Liver (tissue), 9 donors: ENCODE measurements around the gene PLCE1. TPM values are rescaled to one million over a fixed set of nuclear protein-coding genes. Genes with fewer than 3 reads are reported as not detected.

Source experiments
- DNase-seq: peaks from one replicate; pipeline ENCODE4 v3.0.0-alpha.2; 2017; ENCODE audit warnings: low spot score
- H3K27ac ChIP-seq, 2 donors: one replicate each; pipeline ENCODE4 v1.7.0; 2013; ENCODE audit warnings: inconsistent platforms in 2 of 2, low read length in 2 of 2, control low read depth in 1 of 2, low read depth in 1 of 2, mild to moderate bottlenecking in 1 of 2
- H3K27me3 ChIP-seq, 4 donors: one replicate each; pipeline versions ENCODE4 v1.6.1 to v1.7.0; 2013; ENCODE audit warnings: low read length in 3 of 4, inconsistent platforms in 1 of 4, mild to moderate bottlenecking in 1 of 4, moderate library complexity in 1 of 4; ENCODE audit not compliant: control insufficient read depth in 4 of 4, insufficient read depth in 4 of 4
- H3K36me3 ChIP-seq, 4 donors: one replicate each; pipeline versions ENCODE4 v1.6.1 to v1.7.0; 2013; ENCODE audit warnings: low read length in 3 of 4, mild to moderate bottlenecking in 3 of 4, low read depth in 1 of 4, moderate library complexity in 1 of 4; ENCODE audit not compliant: control insufficient read depth in 4 of 4, insufficient read depth in 3 of 4
- H3K4me1 ChIP-seq, 4 donors: one replicate each; pipeline versions ENCODE4 v1.6.1 to v1.7.0; 2013; ENCODE audit warnings: low read length in 3 of 4, mild to moderate bottlenecking in 3 of 4, moderate library complexity in 1 of 4; ENCODE audit not compliant: control insufficient read depth in 4 of 4, insufficient read depth in 4 of 4
- H3K4me3 ChIP-seq, 3 donors: one replicate each; pipeline versions ENCODE4 v1.6.1 to v1.7.0; 2013; ENCODE audit warnings: low read length in 3 of 3, control low read depth in 1 of 3, low read depth in 1 of 3, mild to moderate bottlenecking in 1 of 3
- H3K9ac ChIP-seq, 2 donors: one replicate each; pipeline ENCODE4 v1.7.0; 2013; ENCODE audit warnings: low read length in 2 of 2, mild to moderate bottlenecking in 2 of 2, moderate library complexity in 2 of 2, control low read depth in 1 of 2, low read depth in 1 of 2
- H3K9me3 ChIP-seq, 4 donors: one replicate each; pipeline versions ENCODE4 v1.6.1 to v1.7.0; 2013; ENCODE audit warnings: low read length in 3 of 4; ENCODE audit not compliant: control insufficient read depth in 4 of 4
- EGR1 ChIP-seq, 2 donors: IDR thresholded peaks; 2 replicates each; pipeline ENCODE4 v1.6.1; 2016 to 2018; ENCODE audit warnings: antibody characterized with exemption in 2 of 2, low read depth in 2 of 2
- FOXA1 ChIP-seq: IDR thresholded peaks from 2 replicates; pipeline ENCODE4 v1.6.1; 2016; ENCODE audit warnings: antibody characterized with exemption
- FOXA2 ChIP-seq: IDR thresholded peaks from 2 replicates; pipeline ENCODE4 v1.6.1; 2016; ENCODE audit warnings: antibody characterized with exemption
- HNF4A ChIP-seq, 2 donors: conservative IDR thresholded peaks; 2 replicates each; pipeline ENCODE4 v1.6.1; 2016; ENCODE audit warnings: antibody characterized with exemption in 2 of 2, mild to moderate bottlenecking in 2 of 2
- HNF4G ChIP-seq: IDR thresholded peaks from 2 replicates; pipeline ENCODE4 v1.6.1; 2016; ENCODE audit warnings: antibody characterized with exemption
- JUND ChIP-seq, 2 donors: IDR thresholded peaks; 2 replicates each; pipeline ENCODE4 v1.6.1; 2016; ENCODE audit warnings: antibody characterized with exemption in 2 of 2
- NR2F2 ChIP-seq: IDR thresholded peaks from 2 replicates; pipeline ENCODE4 v1.6.1; 2016; ENCODE audit warnings: antibody characterized with exemption
- SP1 ChIP-seq: IDR thresholded peaks from 2 replicates; pipeline ENCODE4 v1.6.1; 2018; ENCODE audit warnings: antibody characterized with exemption, mild to moderate bottlenecking
- YY1 ChIP-seq: IDR thresholded peaks from 2 replicates; pipeline ENCODE4 v1.6.1; 2016; ENCODE audit warnings: antibody characterized with exemption, mild to moderate bottlenecking
- ZBTB33 ChIP-seq: IDR thresholded peaks from 2 replicates; pipeline ENCODE4 v1.6.1; 2016; ENCODE audit warnings: antibody characterized with exemption
- WGBS: extraction: QIAGEN DNeasy Blood & Tissue Kit; methylation state at CpG from one replicate; pipeline ENCODE4 v1.1.7; 2013; 5-methylcytosine and 5-hydroxymethylcytosine counted together
- polyA plus RNA-seq, 2 donors: library from polyadenylated mRNA; stranded (reverse) in 1 of 2; unstranded in 1 of 2; fragments of 200-250 nt in 1 of 2; fragments of >200 nt in 1 of 2; fragmentation: Nextera tagmentation in 1 of 2; extraction: Ambion mirVana in 1 of 2; gene quantifications; one replicate each; pipeline versions ENCODE4 v1.2.1 to v1.2.3, GENCODE V29; 2013 to 2015
- total RNA-seq, 2 donors: library from RNA; depleted of rRNA; stranded (reverse); fragments of >200 nt; gene quantifications; one replicate each; pipeline ENCODE4 v1.2.3, GENCODE V29; 2014
- TF ChIP-seq, protein P1 (sequence below): IDR thresholded peaks from 2 replicates; pipeline ENCODE4 v1.6.1; 2016; ENCODE audit warnings: antibody characterized with exemption, mild to moderate bottlenecking
- TF ChIP-seq, protein P2 (sequence below): IDR thresholded peaks from 2 replicates; pipeline ENCODE4 v1.6.1; 2016; ENCODE audit warnings: antibody characterized with exemption
- TF ChIP-seq, protein P3 (sequence below): fragments of 150-350 bp; IDR thresholded peaks from 2 replicates; pipeline ENCODE4 v1.5.1; 2017; ENCODE audit warnings: improper control_type of control experiment, low read depth, low read length; ENCODE audit not compliant: missing input control
- donor health status: healthy.
- donor health status: healthy.
- donor health status: healthy.
- donor health status: healthy.
- donor health status: healthy.

The PLCE1 gene
- total and polyA plus RNA-seq, 4 donors = 0.23 to 0.75 (median 0.39) TPM

DNA sequence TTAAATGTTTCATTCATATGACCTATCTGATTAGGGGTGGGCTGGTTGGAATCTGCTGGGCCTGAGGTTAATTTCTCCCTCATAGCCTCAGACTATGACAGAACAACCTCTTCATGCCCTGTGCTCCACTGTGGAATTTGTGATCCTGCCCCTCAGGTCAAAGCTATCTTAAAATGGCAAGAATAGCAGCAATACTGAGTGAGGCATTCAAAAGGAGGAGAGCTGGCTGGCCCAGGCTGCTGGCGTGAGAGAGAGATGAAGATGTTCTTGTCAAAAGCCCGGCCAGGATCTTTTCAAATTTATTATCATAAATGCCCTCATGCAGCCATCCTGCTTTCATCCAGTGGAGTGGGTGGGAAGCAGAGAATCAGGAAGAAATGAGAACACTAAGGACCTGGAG lies 41.8 kb upstream of the PLCE1 start:
- no peak overlapping the region for H3K9ac ChIP-seq
- H3K27ac ChIP-seq = no peak overlapping the region
- no peaks in the 10 kb centered on the region for H3K4me1 ChIP-seq
- DNase-seq = no peak
- no peaks in the 10 kb centered on the region for H3K9me3 ChIP-seq
- H3K36me3 ChIP-seq = no peaks in the 10 kb centered on the region
- no peak overlapping the region for H3K4me3 ChIP-seq
- H3K27me3 ChIP-seq = no peaks in the 10 kb centered on the region
- TF ChIP-seq YY1 = no peak
- TF ChIP-seq NR2F2 = no peak
- no peak for TF ChIP-seq HNF4A (conservative IDR thresholded peaks at IDR 0.05)
- TF ChIP-seq, protein P1, sequence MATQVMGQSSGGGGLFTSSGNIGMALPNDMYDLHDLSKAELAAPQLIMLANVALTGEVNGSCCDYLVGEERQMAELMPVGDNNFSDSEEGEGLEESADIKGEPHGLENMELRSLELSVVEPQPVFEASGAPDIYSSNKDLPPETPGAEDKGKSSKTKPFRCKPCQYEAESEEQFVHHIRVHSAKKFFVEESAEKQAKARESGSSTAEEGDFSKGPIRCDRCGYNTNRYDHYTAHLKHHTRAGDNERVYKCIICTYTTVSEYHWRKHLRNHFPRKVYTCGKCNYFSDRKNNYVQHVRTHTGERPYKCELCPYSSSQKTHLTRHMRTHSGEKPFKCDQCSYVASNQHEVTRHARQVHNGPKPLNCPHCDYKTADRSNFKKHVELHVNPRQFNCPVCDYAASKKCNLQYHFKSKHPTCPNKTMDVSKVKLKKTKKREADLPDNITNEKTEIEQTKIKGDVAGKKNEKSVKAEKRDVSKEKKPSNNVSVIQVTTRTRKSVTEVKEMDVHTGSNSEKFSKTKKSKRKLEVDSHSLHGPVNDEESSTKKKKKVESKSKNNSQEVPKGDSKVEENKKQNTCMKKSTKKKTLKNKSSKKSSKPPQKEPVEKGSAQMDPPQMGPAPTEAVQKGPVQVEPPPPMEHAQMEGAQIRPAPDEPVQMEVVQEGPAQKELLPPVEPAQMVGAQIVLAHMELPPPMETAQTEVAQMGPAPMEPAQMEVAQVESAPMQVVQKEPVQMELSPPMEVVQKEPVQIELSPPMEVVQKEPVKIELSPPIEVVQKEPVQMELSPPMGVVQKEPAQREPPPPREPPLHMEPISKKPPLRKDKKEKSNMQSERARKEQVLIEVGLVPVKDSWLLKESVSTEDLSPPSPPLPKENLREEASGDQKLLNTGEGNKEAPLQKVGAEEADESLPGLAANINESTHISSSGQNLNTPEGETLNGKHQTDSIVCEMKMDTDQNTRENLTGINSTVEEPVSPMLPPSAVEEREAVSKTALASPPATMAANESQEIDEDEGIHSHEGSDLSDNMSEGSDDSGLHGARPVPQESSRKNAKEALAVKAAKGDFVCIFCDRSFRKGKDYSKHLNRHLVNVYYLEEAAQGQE = no peak
- TF ChIP-seq SP1 = no peak
- WGBS = 89% methylated on average over 2 of the region's 2 CpGs

- Histone ChIP-seq H3K27ac (no peak overlapping the region), H3K9ac (no peak overlapping the region), H3K27me3 (no peaks in the 10 kb centered on the region), H3K4me3 (no peak overlapping the region), H3K9me3 (no peaks in the 10 kb centered on the region), H3K4me1 (no peaks in the 10 kb centered on the region), H3K36me3 (no peaks in the 10 kb centered on the region)
- no peak for DNase-seq
- 97% methylated on average over 8 of the region's 8 CpGs for WGBS
- TF ChIP-seq YY1 (no peak), JUND (IDR thresholded peaks at IDR 0.05) (no peak), HNF4G (no peak), FOXA2 (no peak), FOXA1 (no peak), ZBTB33 (no peak), NR2F2 (no peak), EGR1 (IDR thresholded peaks at IDR 0.05; ENCODE audit: low read depth in 2 of 2) (no peak)
- TF ChIP-seq, protein P2, sequence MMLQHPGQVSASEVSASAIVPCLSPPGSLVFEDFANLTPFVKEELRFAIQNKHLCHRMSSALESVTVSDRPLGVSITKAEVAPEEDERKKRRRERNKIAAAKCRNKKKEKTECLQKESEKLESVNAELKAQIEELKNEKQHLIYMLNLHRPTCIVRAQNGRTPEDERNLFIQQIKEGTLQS = no peak
- TF ChIP-seq, protein P3, sequence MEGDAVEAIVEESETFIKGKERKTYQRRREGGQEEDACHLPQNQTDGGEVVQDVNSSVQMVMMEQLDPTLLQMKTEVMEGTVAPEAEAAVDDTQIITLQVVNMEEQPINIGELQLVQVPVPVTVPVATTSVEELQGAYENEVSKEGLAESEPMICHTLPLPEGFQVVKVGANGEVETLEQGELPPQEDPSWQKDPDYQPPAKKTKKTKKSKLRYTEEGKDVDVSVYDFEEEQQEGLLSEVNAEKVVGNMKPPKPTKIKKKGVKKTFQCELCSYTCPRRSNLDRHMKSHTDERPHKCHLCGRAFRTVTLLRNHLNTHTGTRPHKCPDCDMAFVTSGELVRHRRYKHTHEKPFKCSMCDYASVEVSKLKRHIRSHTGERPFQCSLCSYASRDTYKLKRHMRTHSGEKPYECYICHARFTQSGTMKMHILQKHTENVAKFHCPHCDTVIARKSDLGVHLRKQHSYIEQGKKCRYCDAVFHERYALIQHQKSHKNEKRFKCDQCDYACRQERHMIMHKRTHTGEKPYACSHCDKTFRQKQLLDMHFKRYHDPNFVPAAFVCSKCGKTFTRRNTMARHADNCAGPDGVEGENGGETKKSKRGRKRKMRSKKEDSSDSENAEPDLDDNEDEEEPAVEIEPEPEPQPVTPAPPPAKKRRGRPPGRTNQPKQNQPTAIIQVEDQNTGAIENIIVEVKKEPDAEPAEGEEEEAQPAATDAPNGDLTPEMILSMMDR = no peak
Observed at GRCh38 chr10:93954299-93954698, 39.4 kb upstream of the PLCE1 start.
